Stimulated activated CD4-positive, alpha-beta T cell treated with anti-CD3 and anti-CD28 coated beads, TNF-alpha, amount 100 ng/mL, for 4 hours (primary cell): Measurements from ENCODE around the gene AEBP1.

ENCODE experiments used
- DNase-seq, 3 experiments: peaks; one replicate each; pipeline ENCODE4 v3.0.0-alpha.2; 2020; ENCODE audit warnings: low read depth in 3 of 3

AEBP1 gene

DNA sequence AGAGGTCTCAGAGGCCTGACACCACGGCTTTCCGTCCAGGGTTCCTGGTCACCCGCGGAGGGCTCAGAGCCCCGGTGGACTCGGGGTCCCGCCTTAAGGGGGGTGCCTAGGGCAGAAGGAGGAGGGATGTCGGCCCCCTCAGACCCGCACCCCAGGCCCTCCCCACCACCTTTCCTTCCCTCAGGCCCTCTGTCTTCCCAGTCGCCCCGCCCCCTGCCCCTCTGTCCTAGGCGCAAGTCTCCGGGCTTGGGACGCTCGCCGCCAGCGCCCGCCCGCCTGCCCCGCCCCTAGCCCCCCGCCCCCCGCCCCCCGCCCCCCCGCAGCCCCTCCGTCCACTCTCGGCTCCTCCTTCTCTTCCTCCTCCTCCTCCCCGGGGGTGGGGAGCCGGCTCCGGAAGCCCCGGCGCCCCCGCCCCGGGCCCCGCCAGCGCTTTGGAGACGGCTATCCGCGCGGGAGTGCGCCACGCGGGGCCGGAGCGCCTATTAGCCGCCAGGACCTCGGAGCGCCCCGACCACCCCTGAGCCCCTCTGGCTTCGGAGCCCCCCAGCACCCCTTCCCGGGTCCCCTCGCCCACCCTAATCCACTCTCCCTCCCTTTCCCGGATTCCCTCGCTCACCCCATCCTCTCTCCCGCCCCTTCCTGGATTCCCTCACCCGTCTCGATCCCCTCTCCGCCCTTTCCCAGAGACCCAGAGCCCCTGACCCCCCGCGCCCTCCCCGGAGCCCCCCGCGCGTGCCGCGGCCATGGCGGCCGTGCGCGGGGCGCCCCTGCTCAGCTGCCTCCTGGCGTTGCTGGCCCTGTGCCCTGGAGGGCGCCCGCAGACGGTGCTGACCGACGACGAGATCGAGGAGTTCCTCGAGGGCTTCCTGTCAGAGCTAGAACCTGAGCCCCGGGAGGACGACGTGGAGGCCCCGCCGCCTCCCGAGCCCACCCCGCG is at the start of gene AEBP1:
AEBP1 (plus strand) TSS at position 423 of the 937 bp plus-strand sequence; CDS start at position 744, 321 bp downstream.
- DNase-seq, result no peak

DNA sequence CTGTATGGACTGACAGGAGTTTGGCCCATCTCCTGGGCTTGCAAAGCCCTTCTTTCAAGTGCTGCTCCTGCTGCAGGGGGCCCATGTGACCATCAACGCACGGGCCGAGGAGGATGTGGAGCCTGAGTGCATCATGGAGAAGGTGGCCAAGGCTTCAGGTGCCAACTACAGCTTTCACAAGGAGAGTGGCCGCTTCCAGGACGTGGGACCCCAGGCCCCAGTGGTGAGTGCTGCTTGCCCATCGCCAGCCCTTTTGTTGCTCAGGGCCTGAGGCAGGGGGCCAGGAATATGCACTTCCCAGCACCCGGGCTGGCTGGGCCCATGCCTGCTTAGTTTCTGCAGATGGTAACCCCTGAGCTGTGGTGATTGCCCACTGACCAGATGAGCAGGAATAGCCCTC is 47.5 kb upstream of the AEBP1 start:
- DNase-seq, result no peak

DNA sequence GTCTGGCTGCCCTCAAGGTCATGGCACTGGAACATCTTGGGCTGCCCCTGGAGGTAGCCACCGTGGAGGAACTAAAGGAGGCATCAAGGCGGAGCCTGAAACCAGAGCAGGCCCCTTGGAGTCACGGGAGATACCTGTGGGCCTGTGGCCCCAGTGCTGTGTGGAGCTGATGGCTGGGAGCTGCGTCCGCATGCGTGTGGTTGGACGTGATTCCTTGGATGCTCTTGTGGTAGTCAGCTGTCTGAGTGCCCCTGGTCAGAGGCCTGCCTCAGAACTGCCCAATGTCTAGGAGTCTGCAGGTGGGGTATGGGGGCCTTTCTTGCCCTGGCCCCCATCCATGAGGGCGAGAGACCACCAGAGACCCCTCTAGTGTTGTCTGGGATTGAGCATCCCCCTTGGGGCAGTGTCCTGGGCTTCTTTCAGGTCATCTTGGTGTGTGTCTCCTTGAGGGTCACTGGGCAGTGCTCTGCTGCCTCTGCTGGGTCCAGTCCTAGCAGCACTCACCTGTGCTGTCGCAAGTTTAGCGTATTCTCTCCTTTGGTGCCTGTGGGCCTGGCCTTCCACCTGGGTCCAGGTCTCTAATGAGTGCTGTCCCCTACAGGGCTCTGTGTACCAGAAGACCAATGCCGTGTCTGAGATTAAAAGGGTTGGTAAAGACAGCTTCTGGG is 46.8 kb upstream of the AEBP1 start:
- no peak for DNase-seq

DNA sequence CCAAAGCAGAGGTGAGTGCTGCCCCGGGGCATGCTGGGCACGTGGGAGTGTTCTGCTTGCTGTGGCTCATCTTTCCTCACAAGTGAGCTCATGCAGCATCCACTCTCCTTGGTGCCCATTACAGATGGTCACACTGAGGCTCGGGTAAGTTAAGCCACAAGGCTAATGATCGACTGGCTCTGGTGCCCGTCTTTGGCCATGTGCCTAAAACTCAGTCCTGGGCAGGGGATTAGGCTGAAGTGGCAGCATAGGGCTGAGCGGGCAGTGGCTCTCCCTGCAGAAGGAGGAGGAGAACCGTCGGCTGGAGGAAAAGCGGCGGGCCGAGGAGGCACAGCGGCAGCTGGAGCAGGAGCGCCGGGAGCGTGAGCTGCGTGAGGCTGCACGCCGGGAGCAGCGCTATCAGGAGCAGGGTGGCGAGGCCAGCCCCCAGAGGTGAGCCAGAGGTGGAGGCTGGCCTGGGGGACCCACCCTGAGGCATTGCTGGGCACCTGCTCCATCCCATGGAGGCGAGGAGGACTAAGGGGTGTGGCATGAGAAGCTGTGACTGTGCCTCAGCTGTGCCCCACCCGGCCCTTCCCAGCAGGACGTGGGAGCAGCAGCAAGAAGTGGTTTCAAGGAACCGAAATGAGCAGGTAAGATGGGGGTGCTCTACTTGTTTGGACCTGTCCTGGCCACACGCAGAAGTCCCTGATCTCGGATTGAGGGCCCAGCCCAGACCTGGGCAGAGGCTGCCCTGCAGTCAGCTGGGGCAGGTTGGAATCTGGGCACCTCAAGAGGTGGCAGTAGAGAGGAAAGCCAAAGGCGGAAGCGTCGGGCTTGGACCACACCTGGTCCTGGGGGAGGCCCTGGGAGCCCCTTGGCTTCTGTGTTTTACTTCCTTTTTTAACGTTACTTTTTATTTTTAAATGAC is 46.0 kb upstream of the AEBP1 start:
- no peak for DNase-seq

DNA sequence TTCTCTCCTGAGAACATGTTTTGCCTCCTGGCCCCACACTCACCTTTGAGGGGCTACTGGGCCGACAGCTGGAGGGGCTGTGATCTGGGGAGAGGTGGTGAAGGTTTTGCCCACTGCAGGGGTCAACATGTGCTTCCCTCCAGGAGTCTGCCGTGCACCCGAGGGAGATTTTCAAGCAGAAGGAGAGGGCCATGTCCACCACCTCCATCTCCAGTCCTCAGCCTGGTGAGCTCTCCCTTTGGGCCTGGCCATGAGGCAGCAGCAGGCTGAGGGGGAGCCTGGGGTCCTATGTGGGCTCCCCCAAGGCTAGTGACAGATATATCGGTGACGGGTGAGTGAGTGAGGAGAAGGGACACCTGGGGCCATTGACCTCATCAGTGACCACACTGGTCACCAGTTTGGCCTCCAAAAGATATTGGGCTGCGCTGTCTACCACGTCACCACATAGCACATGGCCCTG is 45.4 kb upstream of the AEBP1 start:
- DNase-seq, result no peak

DNA sequence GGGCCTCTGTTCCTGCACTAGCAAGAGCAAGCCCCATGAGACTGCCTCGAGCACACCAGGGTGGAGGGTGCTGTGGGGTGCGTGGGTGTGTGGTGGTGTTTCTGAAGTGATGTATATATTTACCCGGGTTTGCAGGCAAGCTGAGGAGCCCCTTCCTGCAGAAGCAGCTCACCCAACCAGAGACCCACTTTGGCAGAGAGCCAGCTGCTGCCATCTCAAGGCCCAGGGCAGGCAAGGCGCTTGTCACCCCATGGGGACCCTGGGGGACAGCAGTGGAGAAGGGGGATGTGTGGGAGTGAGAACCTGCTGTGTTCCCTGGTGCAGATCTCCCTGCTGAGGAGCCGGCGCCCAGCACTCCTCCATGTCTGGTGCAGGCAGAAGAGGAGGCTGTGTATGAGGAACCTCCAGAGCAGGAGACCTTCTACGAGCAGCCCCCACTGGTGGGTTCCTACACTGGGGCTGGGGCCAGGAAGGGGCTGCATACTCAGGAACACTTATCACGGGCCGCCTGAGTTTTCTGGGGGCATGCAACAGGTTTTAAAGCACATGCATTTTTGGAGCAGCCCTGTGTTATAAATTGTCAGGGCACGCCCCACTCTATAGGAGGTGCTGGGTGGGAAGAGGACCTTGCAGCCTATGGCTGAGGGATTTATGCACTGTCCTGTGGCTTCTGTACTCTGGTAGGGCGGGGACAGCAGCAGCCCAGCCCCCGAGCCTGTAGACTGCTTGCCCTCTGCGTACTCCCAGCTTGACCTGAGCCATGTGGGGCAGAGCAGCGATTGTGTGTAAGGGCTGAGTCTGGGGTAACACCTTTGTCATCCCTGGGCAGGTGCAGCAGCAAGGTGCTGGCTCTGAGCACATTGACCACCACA is 44.7 kb upstream of the AEBP1 start:
- no peak for DNase-seq

DNA sequence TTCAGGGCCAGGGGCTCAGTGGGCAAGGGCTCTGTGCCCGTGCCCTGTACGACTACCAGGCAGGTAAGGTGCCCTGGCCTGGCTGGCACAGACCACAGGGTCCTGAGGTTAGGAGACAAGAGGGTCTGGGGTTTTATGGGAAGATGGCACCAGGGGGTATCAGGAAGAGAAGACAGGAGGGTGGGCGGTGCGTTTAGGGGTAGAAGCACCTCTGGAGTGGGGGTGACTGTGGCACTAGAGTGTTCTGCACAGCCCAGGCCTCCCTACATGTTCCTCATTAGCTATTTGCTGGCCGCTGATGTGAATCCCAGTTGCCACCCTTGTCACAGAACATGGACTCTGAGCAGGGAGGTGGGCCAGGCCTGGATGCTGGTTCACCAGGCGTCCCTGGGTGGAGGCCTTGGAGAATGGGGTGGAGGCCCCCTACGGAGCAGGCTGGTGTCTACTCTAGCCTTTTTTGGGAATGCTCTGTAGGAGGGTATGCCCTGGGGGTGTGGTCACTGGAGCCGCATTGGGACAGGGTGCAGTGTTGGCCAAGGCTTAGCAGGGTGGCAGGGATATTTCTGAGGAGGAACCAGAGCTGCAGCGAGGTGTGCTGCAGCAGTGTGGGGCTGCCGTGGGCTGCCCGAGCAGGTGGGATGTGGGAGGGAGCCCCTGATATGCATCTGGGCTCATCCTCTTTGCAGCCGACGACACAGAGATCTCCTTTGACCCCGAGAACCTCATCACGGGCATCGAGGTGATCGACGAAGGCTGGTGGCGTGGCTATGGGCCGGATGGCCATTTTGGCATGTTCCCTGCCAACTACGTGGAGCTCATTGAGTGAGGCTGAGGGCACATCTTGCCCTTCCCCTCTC is 43.8 kb upstream of the AEBP1 start:
- DNase-seq, result no peak

DNA sequence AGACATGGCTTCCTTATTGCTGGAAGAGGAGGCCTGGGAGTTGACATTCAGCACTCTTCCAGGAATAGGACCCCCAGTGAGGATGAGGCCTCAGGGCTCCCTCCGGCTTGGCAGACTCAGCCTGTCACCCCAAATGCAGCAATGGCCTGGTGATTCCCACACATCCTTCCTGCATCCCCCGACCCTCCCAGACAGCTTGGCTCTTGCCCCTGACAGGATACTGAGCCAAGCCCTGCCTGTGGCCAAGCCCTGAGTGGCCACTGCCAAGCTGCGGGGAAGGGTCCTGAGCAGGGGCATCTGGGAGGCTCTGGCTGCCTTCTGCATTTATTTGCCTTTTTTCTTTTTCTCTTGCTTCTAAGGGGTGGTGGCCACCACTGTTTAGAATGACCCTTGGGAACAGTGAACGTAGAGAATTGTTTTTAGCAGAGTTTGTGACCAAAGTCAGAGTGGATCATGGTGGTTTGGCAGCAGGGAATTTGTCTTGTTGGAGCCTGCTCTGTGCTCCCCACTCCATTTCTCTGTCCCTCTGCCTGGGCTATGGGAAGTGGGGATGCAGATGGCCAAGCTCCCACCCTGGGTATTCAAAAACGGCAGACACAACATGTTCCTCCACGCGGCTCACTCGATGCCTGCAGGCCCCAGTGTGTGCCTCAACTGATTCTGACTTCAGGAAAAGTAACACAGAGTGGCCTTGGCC is 43.0 kb upstream of the AEBP1 start:
- no peak for DNase-seq

DNA sequence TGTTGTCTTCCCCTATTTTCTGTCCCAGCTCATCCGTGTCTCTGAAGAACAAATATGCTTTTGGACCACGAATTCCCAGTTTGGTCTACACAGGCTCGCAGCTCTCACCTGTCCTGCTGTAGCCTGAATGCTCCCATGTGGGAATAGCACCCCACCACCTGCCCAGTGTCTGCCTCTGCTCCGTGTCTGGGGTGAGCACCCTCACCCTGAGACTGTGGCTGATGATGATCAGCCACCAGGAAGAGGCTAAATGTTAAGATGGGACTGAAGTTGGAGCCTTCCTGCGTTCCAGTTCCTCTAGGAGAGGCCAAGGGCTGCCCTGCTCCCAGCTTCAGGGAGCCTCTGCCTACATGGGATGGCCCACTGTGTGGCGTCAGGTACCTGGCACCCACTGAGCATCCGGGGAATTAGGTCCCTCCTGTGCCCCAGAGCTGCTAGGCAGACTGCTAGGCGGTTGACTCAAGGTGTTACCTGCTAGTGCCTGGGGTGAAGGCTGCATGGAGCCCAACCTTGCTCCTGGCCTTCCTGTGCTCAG is 42.4 kb upstream of the AEBP1 start:
- no peak for DNase-seq

DNA sequence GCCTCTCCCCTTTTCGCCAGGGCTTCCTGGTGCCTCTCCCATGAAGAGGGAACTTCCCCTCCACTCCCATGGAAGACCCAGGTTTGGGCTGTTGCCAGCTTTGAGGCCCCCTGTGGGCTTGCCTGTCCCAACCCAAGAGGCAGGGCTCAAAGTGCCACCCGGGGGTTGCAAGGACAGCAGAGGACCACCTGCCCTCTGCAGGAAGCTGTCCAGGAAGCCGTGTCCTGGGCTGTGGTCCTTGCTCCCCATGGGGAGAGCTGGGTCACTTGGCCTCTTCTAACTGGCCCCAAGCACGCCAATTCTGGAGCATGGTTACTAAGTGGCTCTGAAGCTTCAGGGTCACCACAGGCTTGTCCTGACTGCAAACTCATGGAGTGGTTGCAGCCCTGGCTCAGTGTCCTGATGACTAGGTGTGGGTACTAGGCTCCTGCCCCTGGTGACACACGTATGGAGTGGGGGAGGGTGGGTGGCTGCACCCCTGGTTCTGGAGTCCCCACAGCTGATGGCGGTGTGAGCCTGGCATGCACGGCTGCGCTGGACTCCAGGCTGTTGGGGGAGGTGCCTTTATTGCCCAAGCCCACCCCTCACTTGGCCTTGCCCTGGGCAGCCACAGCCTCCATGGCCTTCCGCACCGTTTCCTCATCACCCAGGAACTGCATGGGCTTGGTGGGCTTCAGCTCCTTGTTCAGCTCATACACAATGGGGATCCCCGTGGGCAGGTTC is 41.8 kb upstream of the AEBP1 start:
- DNase-seq, result no peak

DNA sequence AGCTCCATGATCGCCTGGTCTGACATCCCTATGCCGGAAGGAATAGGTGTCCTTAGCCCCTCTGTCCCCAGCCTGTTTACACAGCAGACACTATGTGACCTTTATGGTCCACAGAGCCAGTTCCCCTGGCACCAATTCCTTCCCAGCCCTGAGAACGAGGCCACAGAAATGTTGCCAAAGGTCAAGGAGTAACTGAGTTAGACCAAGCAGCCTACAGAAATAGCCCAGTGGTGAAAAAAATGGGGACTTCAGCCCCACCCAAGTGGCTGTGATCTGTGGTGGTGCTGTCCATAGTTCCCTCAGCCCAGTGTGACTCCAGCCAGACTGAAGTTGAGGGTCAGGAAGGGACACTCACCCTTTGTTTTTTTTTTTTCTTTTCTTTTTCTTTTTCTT is 41.2 kb upstream of the AEBP1 start:
- DNase-seq, result no peak

DNA sequence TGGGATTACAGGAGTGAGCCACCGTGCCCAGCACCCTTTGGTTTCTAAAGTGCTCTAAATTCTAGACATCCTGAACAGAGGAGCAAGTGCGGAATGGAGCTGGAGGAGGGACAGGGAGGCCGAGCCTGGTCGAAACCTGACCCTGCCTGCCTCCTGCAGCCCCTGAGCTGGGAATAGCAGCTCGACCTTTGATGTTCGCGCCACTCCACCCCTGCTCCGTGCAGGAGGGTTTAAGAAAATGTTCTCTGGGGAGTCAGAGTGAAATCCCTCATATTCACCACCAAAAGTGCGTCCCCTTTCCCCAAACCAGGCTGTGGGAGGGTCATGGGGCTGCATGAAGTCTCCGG is 40.6 kb upstream of the AEBP1 start:
- no peak for DNase-seq

DNA sequence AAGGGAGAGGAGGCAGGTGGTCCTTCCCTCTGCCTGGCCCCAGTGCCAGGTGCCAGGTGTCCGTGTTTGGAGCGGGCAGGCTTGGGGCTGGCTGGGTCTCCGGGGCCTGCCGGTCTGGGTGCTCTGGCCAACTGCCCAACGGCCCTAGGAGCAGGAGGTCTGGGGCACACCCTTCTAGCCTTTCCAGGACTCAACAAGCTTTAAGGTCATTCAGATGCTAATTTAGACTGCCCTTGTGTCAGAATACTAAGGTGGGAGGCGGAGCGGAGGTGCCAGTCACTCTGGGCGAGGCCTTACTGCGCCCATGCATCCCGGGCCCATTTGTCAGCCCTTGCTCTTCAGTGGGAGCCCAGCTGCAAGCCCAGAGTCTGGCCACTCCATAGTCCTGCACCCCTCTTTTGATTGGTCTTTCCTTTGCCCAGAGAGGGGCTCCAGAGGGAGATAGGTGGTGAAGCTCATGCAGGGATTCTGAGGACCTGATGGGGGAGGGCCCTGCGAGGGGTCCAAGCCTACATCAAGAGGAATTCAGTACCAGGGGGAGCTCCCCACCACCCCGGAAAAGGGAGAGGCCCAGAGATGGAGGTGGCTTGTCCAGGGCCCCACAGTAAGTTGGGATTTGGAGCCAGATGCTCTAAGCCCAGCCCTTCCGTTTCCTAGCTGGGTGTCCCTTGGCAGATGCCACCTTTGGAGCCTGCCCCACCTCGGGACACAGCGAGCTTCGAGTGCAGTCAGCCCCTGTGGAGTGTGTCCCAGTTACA is 40.1 kb upstream of the AEBP1 start:
- DNase-seq, result no peak

DNA sequence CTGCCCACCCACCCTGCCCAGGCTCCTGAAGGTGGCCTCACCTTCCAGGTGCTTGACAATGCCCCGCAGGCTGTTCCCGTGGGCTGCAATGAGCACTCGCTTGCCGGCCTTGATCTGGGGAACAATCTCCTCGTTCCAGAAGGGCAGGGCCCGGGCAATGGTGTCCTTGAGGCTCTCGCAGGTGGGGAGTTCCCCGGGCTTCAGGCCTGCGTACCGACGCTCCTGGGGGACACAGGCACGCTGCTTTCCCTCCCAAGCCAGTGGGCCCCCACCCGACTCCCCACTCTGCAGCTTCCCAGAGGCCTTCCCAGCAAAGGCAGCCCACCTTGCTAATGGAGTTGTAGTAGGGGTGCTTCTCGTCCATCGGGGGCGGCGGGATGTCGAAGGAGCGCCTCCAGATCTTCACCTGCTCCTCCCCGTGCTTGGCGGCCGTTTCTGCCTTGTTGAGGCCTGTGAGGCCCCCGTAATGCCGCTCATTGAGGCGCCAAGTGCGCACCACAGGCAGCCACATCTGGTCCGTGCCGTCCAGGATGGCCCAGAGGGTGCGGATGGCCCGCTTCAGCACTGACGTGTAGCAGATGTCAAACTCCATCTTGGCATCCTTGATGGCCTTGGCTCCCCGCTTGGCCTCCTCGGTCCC is 39.2 kb upstream of the AEBP1 start:
- no peak for DNase-seq

DNA sequence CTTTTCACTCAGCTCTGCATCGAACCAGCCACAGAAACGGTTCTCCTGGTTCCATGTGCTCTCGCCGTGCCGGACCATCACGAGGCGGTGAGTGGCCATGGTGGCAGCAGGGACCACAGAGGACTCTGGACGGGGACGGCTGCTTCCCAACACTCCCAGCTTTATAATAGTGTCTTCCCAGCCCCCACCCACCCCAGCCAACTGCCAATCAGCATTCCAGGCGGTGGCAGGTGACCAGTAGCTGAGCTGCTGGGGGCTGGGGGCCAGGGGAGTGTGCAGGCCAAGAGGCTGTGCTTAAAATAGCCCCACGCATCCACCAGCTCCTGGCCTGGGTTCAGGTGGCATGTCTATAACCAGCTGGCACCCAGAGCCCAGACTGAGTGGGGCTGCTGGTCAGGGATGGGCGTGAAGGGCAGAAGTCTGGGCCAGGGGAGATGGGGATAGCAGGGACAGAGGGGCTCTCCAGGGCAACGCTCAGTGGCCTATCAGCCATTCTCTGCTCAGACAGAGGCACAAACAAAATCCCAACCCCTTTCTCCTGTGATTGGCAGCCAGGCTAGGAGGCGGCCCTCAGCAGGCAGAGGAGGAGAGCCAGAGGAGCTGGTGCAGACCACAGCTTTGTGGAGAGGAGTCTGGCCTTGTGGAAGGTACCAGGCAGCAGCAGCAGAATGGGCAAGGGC is 38.6 kb upstream of the AEBP1 start, which contains the start of gene PGAM2:
PGAM2 (minus strand) TSS at position 137 of the 680 bp plus-strand sequence; CDS start at position 99, 38 bp downstream.
- DNase-seq, result no peak

DNA sequence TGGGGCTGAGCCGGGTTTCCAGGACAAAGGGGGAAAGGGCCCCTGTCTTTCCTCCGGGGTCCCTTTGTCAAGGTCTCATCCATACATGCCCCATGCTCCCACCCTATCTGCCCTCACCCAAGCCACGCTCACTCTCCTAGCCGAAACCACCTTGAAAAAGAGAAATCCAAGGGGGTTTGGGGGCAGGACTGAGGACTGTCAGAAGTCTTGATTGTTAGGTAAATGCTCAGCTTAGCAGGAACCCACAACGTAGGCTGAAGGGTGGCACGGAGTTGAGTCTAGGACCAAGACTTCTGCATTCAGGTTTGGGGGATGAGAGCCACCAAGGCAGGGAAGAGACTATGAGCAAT is 38.1 kb upstream of the AEBP1 start:
- DNase-seq, result no peak
